Mesodermal cell (in vitro differentiated cells): ENCODE measurements around the gene ENO1.

ENCODE experiments used
- H3K27ac ChIP-seq: 2 replicates; pipeline ENCODE4 v1.7.0; 2013; ENCODE audit warnings: mild to moderate bottlenecking, low read depth, low read length, moderate library complexity; ENCODE audit not compliant: severe bottlenecking
- H3K36me3 ChIP-seq: 2 replicates; pipeline ENCODE4 v1.7.1; 2013; ENCODE audit warnings: mild to moderate bottlenecking, low read length, moderate library complexity; ENCODE audit not compliant: control insufficient read depth, insufficient read depth
- H3K4me1 ChIP-seq: one replicate; pipeline ENCODE4 v1.7.1; 2013; ENCODE audit warnings: mild to moderate bottlenecking, low read length; ENCODE audit not compliant: insufficient read depth, control insufficient read depth, poor library complexity, severe bottlenecking
- H3K4me3 ChIP-seq: 2 replicates; pipeline ENCODE4 v1.7.0; 2013; ENCODE audit warnings: low read length, control low read depth, mild to moderate bottlenecking; ENCODE audit not compliant: insufficient read depth, poor library complexity, severe bottlenecking; ENCODE audit errors: extremely low read depth
- H3K9me3 ChIP-seq: 2 replicates; pipeline ENCODE4 v1.7.1; 2013; ENCODE audit warnings: mild to moderate bottlenecking, low read length, moderate library complexity; ENCODE audit not compliant: control insufficient read depth
- WGBS, 2 experiments: methylation state at CpG; one replicate each; pipeline ENCODE4 v1.1.5; 2013; ENCODE audit warnings: missing lambda C conversion rate in 2 of 2; ENCODE audit not compliant: insufficient coverage in 2 of 2; 5-methylcytosine and 5-hydroxymethylcytosine counted together

ENO1 gene

DNA sequence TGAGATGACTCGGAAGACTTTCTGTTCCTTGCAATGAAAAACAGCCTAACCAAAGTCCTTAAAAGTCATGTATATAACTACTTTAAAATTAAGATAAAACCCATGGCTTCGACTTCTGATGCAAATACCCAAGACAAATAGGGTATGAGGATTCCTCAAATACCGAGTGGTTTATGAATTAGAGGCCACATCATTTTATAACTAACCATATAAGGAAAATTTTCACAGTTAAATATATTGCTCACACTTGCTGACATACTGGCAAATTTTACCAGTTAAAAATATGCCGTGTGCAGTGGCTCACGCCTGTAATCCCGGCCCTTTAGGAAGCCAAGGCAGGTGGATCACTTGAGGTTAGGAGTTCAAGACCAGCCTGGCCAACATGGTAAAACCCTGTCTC is 66.4 kb downstream of the ENO1 start:
- Histone ChIP-seq H3K4me3 (no peak overlapping the region), H3K36me3 (peaks cover 6% of the 10 kb centered on the region), H3K27ac (no peak overlapping the region), H3K4me1 (peaks cover 15% of the 10 kb centered on the region), H3K9me3 (no peaks in the 10 kb centered on the region)
- 83 to 100% methylated on average over 1 to 3 of the region's 6 CpGs for WGBS, 2 experiments
